A549 (cell line): ENCODE results near the gene NFATC2.

Source experiments
- CTCF ChIP-seq: fragments of >200 bp; sonication (Bioruptor Twin); formaldehyde crosslinking; IDR thresholded peaks from 3 replicates; pipeline ENCODE4 v1.5.1; 2016
- HDAC2 ChIP-seq: fragments of 200-600 bp; sonication (generic); IDR thresholded peaks from 2 replicates; pipeline ENCODE4 v1.6.1; 2016
- MAFK ChIP-seq: fragments of 450-650 bp; IDR thresholded peaks from 2 replicates; pipeline ENCODE4 v1.6.1; 2014; ENCODE audit not compliant: partially characterized antibody
- POLR2A ChIP-seq: IDR thresholded peaks from 2 replicates; pipeline ENCODE4 v1.6.1; 2012; ENCODE audit warnings: mild to moderate bottlenecking, low read length
- REST ChIP-seq: fragments of 200-600 bp; sonication (generic); IDR thresholded peaks from 2 replicates; pipeline ENCODE4 v1.6.1; 2016; ENCODE audit warnings: antibody characterized with exemption, mild to moderate bottlenecking, moderate library complexity
- SMC3 ChIP-seq: fragments of >200 bp; sonication (Bioruptor Twin); formaldehyde crosslinking; IDR thresholded peaks from 3 replicates; pipeline ENCODE4 v1.6.1; 2018; ENCODE audit warnings: inconsistent platforms

GRCh38 chr20:51428401-51429143 lies 113.9 kb downstream of the NFATC2 start:
- TF ChIP-seq MAFK: no peak
- TF ChIP-seq REST: no peak
- no peak for TF ChIP-seq CTCF
- no peak for TF ChIP-seq SMC3
- TF ChIP-seq HDAC2: no peak
- no peak for TF ChIP-seq POLR2A
